ENCODE results near the gene CTNND1. TPM values are rescaled to one million over a fixed set of nuclear protein-coding genes. Genes with fewer than 3 reads are reported as not detected.

Gene CTNND1
- polyA plus RNA-seq, 1 donor from 2014 or later = 70.3 TPM

DNA sequence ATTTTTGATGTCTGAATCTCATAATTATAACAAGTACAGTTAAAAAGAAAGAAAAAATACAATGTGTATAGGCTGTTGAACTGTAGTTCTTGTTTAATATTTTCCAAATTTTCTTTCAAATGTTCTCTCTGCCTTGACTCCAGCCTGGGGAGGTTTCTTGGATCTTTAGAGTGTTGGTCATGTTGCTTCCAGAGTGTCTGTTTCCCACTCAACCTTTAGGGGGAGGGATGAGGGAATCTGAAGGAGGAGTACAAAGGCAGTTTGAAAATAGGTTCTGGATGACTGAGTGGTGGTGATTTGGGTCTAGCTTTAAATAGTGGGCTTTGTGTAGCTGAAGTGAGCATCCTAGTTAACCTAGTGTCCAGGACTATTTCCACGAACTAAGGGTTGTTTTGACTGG lies 2.0 kb downstream of the CTNND1 start:
- no peaks in the 10 kb centered on the region for H3K27me3 ChIP-seq (ENCODE audit: insufficient read depth, low read depth, low read length)
- TF ChIP-seq SMC3 (conservative IDR thresholded peaks at IDR 0.05; ENCODE audit: poor library complexity) (peak; percentile 25), EZH2 (IDR thresholded peaks at IDR 0.05; ENCODE audit: borderline replicate concordance, insufficient read depth, low read length, poor library complexity, severe bottlenecking) (no peak), TAF1 (IDR thresholded peaks at IDR 0.05; ENCODE audit: low read depth) (peak; percentile 78), MXI1 (conservative IDR thresholded peaks at IDR 0.05; ENCODE audit: poor library complexity, severe bottlenecking) (peak; percentile 27), POLR2AphosphoS5 (IDR thresholded peaks at IDR 0.05) (peak; percentile 74), RAD21 (conservative IDR thresholded peaks at IDR 0.05) (peak; percentile 25), EP300 (conservative IDR thresholded peaks at IDR 0.05; ENCODE audit: poor library complexity, severe bottlenecking) (no peak)
- TF ChIP-seq, protein P1, sequence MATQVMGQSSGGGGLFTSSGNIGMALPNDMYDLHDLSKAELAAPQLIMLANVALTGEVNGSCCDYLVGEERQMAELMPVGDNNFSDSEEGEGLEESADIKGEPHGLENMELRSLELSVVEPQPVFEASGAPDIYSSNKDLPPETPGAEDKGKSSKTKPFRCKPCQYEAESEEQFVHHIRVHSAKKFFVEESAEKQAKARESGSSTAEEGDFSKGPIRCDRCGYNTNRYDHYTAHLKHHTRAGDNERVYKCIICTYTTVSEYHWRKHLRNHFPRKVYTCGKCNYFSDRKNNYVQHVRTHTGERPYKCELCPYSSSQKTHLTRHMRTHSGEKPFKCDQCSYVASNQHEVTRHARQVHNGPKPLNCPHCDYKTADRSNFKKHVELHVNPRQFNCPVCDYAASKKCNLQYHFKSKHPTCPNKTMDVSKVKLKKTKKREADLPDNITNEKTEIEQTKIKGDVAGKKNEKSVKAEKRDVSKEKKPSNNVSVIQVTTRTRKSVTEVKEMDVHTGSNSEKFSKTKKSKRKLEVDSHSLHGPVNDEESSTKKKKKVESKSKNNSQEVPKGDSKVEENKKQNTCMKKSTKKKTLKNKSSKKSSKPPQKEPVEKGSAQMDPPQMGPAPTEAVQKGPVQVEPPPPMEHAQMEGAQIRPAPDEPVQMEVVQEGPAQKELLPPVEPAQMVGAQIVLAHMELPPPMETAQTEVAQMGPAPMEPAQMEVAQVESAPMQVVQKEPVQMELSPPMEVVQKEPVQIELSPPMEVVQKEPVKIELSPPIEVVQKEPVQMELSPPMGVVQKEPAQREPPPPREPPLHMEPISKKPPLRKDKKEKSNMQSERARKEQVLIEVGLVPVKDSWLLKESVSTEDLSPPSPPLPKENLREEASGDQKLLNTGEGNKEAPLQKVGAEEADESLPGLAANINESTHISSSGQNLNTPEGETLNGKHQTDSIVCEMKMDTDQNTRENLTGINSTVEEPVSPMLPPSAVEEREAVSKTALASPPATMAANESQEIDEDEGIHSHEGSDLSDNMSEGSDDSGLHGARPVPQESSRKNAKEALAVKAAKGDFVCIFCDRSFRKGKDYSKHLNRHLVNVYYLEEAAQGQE (IDR thresholded peaks at IDR 0.05; ENCODE audit: borderline replicate concordance) = no peak
- TF ChIP-seq, protein P2, sequence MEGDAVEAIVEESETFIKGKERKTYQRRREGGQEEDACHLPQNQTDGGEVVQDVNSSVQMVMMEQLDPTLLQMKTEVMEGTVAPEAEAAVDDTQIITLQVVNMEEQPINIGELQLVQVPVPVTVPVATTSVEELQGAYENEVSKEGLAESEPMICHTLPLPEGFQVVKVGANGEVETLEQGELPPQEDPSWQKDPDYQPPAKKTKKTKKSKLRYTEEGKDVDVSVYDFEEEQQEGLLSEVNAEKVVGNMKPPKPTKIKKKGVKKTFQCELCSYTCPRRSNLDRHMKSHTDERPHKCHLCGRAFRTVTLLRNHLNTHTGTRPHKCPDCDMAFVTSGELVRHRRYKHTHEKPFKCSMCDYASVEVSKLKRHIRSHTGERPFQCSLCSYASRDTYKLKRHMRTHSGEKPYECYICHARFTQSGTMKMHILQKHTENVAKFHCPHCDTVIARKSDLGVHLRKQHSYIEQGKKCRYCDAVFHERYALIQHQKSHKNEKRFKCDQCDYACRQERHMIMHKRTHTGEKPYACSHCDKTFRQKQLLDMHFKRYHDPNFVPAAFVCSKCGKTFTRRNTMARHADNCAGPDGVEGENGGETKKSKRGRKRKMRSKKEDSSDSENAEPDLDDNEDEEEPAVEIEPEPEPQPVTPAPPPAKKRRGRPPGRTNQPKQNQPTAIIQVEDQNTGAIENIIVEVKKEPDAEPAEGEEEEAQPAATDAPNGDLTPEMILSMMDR (IDR thresholded peaks at IDR 0.05; ENCODE audit: poor library complexity, severe bottlenecking) = peak; percentile 60
- peak overlapping the region; percentile 87 for H3K9ac ChIP-seq (ENCODE audit: low read length)
- peak overlapping the region; percentile 51 for H2AFZ ChIP-seq (ENCODE audit: low read depth, low read length)
- peaks cover 6% of the 10 kb centered on the region for H3F3A ChIP-seq (ENCODE audit: insufficient read depth, low read length, poor library complexity, severe bottlenecking)
- H3K27ac ChIP-seq (ENCODE audit: low read length) = peak overlapping the region; percentile 93
- peak overlapping the region; percentile 92 for H3K4me2 ChIP-seq (ENCODE audit: low read length)
- no peaks in the 10 kb centered on the region for H3K9me3 ChIP-seq (ENCODE audit: low read length)
- H3K36me3 ChIP-seq (ENCODE audit: insufficient read depth, low read length) = no peaks in the 10 kb centered on the region
- H3K4me3 ChIP-seq (ENCODE audit: low read length) = peak overlapping the region; percentile 68
- no peaks in the 10 kb centered on the region for H3K9me2 ChIP-seq (ENCODE audit: insufficient read depth, low read length)
- H4K20me1 ChIP-seq (ENCODE audit: insufficient read depth) = peaks cover 7% of the 10 kb centered on the region
- peaks cover 67% of the 10 kb centered on the region for H3K79me2 ChIP-seq (replicated peaks; ENCODE audit: insufficient read depth, low read length)

DNA sequence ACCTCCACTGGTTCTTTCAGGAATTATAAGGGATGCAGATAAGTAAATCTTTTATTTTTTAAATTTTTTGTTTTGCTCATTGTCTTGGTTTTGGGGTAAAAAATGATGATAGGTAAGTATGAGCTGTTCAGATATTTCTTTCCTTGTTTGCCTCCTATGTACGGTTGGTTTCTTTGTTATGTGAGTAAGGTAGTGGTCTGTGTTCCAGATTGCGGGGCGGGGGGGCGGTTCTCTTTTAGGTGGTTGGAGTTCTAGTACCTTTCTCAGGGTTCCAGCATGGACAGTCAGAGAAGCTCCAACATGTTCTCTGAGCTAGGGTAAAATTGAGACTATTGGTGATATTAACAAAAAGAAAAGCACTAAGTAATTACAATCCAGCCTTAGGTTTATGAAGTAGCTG lies 2.4 kb downstream of the CTNND1 start:
- peak overlapping the region; percentile 93 for H3K27ac ChIP-seq (ENCODE audit: low read length)
- peaks cover 7% of the 10 kb centered on the region for H4K20me1 ChIP-seq (ENCODE audit: insufficient read depth)
- H3F3A ChIP-seq (ENCODE audit: insufficient read depth, low read length, poor library complexity, severe bottlenecking) = peaks cover 6% of the 10 kb centered on the region

More for the DNA sequence above, 2.4 kb downstream of the CTNND1 start:
- peak overlapping the region; percentile 87 for H3K9ac ChIP-seq (ENCODE audit: low read length)
- H2AFZ ChIP-seq (ENCODE audit: low read depth, low read length) = peak overlapping the region; percentile 51
- peak overlapping the region; percentile 92 for H3K4me2 ChIP-seq (ENCODE audit: low read length)
- peaks cover 72% of the 10 kb centered on the region for H3K79me2 ChIP-seq (replicated peaks; ENCODE audit: insufficient read depth, low read length)
- H3K4me3 ChIP-seq (ENCODE audit: low read length) = peak overlapping the region; percentile 68
- H3K9me3 ChIP-seq (ENCODE audit: low read length) = no peaks in the 10 kb centered on the region
- H3K9me2 ChIP-seq (ENCODE audit: insufficient read depth, low read length) = no peaks in the 10 kb centered on the region
- peak; percentile 13 for TF ChIP-seq TAF1 (IDR thresholded peaks at IDR 0.05; ENCODE audit: low read depth)
- TF ChIP-seq, protein P1 (IDR thresholded peaks at IDR 0.05; ENCODE audit: borderline replicate concordance) = no peak
- H3K27me3 ChIP-seq (ENCODE audit: insufficient read depth, low read depth, low read length) = no peaks in the 10 kb centered on the region
- no peaks in the 10 kb centered on the region for H3K36me3 ChIP-seq (ENCODE audit: insufficient read depth, low read length)

All from neural cell (in vitro differentiated cells).